Measurements from ENCODE around the gene SYT1.

Gene SYT1

DNA sequence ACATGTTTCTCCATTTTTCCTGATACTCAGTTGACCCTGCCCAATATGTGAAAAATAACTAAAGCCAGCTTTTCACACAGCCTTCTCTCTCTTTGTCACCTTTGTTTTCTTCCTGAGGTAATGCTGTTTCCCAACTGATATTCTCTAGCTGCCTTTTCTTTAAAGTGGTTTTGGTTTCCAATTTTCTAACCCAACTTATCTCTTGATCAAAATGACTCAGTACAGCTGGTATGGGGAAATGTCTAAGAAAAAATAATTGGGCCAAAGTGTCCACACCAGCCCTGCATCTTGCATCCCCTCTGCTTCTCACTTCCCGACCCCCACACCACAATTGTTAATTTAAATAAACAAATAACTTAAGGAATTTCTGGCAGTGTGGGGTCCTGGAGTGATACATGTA, 193.8 kb downstream of the SYT1 start:
- peak; percentile 57 for DNase-seq (ENCODE audit: low read depth)

DNA sequence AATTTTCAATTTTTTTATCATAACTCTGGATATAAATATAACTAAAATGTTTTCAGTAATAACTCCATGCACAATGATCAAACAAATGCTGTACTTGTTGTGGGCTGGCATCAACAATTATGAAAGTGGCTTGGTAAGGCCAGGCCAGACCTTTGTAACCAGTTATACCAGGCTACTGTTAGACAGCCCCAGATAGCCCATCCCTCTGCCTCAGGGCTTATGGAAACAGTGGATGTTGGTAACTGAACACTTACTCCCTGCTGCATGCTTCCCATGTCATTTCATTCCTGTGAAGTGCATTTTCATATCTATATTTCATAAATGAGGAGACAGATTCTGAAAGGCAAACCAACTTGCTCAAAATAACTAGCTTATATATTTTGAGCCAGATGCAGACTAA, 195.0 kb downstream of the SYT1 start:
- no peak for DNase-seq (ENCODE audit: low read depth)

GRCh38 chr12:79063258-79063657, 198.7 kb downstream of the SYT1 start:
- peak; percentile 22 for DNase-seq (ENCODE audit: low read depth)

- no peak for DNase-seq (ENCODE audit: low read depth)
Measured at GRCh38 chr12:79067977-79068376, 203.4 kb downstream of the SYT1 start.

GRCh38 chr12:79069009-79069408, 204.4 kb downstream of the SYT1 start:
- DNase-seq (ENCODE audit: low read depth), result no peak

DNA sequence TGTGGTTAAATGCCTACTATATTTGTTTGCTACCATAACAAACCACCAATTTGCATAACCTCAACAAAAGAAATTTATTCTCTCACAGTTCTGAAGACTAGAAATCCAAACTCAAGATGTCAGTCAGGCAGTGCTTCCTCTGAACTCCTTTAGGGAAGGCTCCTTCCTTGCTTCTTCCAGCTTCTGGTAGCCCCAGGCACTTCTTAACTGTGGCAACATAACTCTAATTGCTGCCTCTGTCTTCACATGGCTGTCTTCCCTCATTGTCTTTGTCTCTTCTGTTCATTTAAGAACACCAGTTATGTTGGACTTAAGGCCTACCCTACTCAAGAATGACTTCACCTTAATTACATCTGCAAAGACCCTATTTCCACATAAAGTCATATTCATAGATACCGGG, 206.9 kb downstream of the SYT1 start:
- no peak for DNase-seq (ENCODE audit: low read depth)

DNA sequence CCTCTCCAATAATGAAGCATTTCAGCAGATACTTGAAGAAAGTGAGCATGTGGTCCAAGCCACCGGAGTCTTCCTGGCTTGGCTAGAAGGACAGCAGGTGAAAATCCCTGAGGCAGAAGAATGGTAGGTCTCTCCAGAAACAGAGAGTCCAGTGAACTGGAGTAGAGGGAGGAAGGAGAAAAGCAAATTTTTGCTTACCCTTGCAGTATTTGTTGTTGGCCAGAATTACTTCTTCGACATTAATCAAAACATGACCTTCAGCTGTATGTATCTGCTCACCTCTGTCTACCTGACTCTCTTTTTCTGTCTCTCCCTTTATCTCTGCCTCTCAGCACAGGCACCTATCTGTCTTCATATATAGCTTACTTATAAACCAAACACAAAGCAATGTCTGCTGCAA, 208.9 kb downstream of the SYT1 start:
- no peak for DNase-seq (ENCODE audit: low read depth)

GRCh38 chr12:79082595-79082994, 218.0 kb downstream of the SYT1 start:
- no peak for DNase-seq (ENCODE audit: low read depth)

DNA sequence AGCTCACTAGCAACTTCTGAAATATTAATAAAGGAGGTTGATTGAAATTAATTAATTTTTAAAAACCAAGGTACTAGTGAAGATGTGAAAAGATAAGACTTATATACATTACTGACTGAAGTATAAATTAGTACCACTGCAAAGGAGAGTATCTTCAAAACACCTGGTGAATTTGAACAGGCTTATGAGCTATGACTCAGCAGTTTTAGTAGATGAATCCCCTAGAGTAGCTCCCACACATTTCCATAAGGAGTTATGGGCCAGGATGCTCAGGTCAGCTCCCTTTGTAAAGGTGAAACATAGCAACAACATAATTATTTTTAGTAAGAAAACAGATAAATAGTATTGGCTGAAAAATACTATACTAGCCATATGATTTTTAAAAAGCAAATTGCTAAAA, 218.6 kb downstream of the SYT1 start:
- no peak for DNase-seq (ENCODE audit: low read depth)

GRCh38 chr12:79085106-79085682, 220.6 kb downstream of the SYT1 start:
- no peak for DNase-seq (ENCODE audit: low read depth)

GRCh38 chr12:79086541-79087296, 222.1 kb downstream of the SYT1 start:
- DNase-seq (ENCODE audit: low read depth), result no peak

DNA sequence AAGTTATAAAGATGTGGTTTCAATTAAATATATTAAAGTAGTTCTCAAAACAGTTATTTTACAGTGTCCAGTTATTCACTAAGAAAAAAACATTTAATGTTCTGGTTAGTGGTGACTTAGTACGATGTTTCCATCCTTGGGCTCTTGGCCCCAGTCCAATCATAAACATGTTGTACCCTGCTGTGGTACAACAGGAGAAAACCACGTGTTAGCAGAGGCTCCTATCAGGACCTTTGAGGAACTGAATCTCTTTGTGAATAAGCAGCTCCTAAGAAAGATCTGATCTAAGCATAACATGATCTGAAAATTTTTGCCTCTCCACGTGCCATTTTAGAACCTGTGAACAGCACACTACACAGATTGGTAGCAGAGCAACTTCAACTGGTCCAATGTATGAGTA, 234.0 kb downstream of the SYT1 start:
- no peak for DNase-seq (ENCODE audit: low read depth)

DNA sequence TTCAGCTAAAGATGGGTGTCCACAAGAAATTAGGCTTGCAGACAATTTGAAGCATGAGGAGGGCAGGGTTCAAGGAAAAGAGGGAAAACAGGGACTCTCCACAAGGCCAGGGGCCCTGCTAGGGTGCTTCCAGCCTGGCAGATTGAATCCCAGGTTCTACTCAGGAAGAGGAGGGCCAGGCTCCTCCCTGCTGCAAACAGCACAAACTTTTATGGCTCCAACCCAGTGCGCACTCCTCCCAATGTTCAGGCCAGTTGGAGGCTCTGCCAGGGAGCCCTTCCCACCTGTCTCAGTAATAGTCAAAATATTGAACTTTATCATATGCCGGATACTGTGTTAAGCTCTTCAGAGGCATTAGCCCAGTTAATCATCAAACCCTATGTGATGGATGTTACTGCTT, 244.4 kb downstream of the SYT1 start:
- DNase-seq (ENCODE audit: low read depth), result no peak

DNA sequence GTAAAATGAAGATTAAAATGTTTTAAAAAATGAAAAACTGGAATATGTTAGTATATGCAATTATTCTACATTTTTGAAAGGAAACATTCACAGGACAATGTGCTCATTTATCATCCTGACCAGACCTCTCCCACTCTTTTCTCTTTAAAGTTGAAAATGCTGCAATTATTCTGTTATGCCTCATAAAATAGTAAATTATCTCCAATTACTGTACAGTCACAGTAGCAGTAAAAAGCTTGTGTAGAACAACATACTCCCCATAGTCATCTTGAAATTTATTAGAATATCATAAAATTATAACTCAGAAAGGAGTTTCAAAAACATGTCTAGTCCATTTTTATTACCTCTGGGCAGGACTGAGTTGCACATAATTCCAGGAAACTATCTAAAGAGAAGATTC, 250.3 kb downstream of the SYT1 start:
- DNase-seq (ENCODE audit: low read depth), result no peak

DNA sequence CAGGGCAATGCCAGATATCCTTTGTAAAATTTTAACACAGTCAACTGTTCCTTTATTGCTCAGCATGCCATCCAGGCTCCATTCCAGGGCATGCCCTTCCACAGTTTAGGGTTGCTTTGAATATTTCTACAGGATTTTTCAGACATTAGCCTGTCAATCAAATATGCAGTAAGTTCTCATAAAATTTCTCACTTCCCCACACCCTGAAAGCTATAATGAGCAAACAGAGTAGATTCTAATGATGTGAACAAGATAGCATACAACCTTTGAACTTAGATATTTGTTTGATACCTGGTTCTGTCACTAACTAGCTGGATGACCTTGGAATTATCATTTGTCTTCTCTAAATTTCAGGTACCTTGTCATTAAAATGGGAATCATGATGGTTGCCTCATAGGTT, 251.2 kb downstream of the SYT1 start:
- DNase-seq (ENCODE audit: low read depth), result no peak

DNA sequence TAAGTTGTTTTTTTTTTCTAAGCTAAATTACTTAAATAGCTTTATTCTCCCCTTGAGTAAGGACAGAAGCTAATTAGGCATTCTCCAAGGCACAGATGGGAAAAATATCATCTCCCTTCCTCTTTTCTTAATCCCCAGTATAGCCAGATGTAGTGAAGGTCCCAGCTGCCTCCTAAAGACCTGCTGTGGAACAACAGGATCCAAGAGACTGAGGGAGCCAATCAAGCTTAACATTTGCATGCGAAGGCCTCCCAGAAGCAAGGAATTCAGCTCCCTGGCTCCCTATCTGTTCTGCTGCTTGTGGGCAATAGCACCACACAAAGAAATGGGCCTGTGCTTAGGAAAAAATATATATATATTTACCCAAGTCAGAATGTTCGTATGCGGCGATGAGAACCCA, 255.2 kb downstream of the SYT1 start:
- DNase-seq (ENCODE audit: low read depth), result peak; percentile 1

DNA sequence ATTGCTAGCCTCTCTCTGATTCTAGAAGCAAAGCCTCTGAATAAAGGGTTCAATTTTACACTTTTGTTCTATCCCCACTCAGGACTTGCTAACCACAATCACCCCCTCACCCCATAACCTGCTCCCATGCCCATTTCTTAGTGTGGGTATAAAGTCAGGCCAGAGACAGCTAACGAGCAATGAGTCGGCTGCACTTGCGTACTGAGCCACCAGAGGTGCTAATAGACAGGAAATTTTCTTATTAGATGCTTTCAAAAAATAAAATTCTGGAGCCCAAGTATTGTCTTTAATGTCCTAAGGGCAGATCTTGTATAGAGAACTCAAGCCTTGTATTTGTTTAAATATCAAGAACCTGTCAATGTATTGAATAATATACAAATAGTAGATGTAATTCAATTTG, 256.9 kb downstream of the SYT1 start:
- no peak for DNase-seq (ENCODE audit: low read depth)

GRCh38 chr12:79124385-79124784, 259.8 kb downstream of the SYT1 start:
- DNase-seq (ENCODE audit: low read depth), result no peak

GRCh38 chr12:79125358-79125757, 260.8 kb downstream of the SYT1 start:
- no peak for DNase-seq (ENCODE audit: low read depth)

DNA sequence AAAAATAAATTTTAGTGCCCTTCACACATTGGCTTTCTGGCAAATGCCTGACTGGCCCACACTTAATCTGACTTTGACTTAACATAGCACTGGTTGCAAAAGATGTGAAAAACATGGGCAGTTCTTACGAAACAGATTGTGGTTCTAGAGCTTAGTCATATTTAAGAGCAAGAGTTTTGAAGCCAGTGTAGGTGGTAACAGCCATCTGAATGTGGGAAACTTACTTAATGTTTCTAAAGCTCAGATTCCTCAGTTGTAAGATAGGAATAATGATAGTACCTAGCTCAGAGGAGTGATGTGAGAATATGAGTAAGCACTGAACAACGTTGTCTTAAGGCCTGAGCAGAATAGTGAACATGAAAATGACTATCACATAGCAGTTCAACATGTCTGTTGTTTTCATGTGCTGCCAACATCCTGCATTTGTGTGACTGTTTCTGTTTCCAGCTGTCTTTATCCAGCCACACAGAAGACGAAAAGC, 262.7 kb downstream of the SYT1 start:
- DNase-seq (ENCODE audit: low read depth), result peak; percentile 67

GRCh38 chr12:79128956-79129355, 264.4 kb downstream of the SYT1 start:
- no peak for DNase-seq (ENCODE audit: low read depth)

DNA sequence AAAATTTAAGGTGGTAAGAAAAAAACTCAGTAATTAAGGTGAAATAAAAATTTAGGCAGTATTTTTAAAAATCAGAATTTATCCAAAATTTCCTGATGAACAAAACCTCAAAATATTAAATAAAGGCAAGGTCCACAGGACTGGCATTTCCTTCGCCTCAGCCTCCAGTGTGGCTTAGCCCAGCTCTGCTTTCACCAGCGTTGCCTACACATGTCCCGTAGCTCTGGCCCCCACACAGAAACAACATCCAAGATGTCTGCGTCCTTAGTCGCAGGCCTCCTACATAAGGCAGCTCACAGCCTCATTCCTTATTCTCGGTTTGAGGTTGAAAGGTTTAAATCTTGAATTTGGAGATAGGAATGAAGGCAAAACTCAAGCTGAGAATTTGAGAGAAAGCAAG, 274.3 kb downstream of the SYT1 start:
- no peak for DNase-seq (ENCODE audit: low read depth)

GRCh38 chr12:79140711-79141110, 276.1 kb downstream of the SYT1 start:
- no peak for DNase-seq (ENCODE audit: low read depth)

DNA sequence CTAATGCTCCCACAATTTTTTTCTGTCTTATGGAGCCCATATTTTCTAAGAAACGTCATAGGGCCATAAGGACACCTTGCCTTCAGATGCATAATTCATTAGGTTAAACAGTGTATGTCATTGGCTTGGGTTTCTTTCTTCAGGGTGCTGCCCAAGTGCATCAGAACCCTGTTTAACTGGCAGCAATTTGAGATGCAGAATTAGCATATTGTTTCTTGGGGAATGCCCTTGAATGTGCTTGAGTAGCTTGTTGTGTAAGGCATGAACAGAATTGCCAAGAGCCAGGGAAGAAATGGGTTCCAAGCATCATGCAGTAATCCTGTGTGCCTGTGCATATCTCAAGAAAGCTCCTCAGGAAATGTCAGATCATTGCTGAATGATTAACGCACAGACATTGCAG, 277.2 kb downstream of the SYT1 start:
- no peak for DNase-seq (ENCODE audit: low read depth)
